Measurements from ENCODE around the gene USP6.
"Not testable (repeated sequence)": the region's sequence is repeated elsewhere in the genome, so short reads cannot be mapped to it uniquely, and the experiment has no call there.

Gene USP6

GRCh38 chr17:5200360-5200759, 84.5 kb downstream of the USP6 start:
- no peak for DNase-seq

- DNase-seq, result no peak
These were observed 85.2 kb downstream of the USP6 start for GRCh38 chr17:5201011-5201410.

GRCh38 chr17:5203178-5203907, 87.5 kb downstream of the USP6 start:
- peak; percentile 62 for DNase-seq

- DNase-seq, result peak; percentile 62
These were observed 88.1 kb downstream of the USP6 start for GRCh38 chr17:5203908-5204294.

- DNase-seq, result peak; percentile 36
These were observed 93.6 kb downstream of the USP6 start for GRCh38 chr17:5209396-5209795.

- no peak for DNase-seq
These were observed 94.3 kb downstream of the USP6 start for GRCh38 chr17:5210091-5210490.

- no peak for DNase-seq
These were observed 94.9 kb downstream of the USP6 start for GRCh38 chr17:5210614-5211252.

GRCh38 chr17:5211458-5211857, 95.6 kb downstream of the USP6 start:
- DNase-seq, result no peak

- DNase-seq, result not testable (repeated sequence)
These were observed 101.7 kb downstream of the USP6 start for GRCh38 chr17:5217562-5217961.

GRCh38 chr17:5219536-5219935, 103.7 kb downstream of the USP6 start:
- no peak for DNase-seq

- DNase-seq, result no peak
These were observed 104.2 kb downstream of the USP6 start for GRCh38 chr17:5220074-5220473.

GRCh38 chr17:5221912-5222311, 106.1 kb downstream of the USP6 start:
- DNase-seq, result not testable (repeated sequence)
